Esophagus squamous epithelium (tissue), 4 donors: Measurements from ENCODE around the gene PRKCB.

Experiments
- POLR2A ChIP-seq, 4 donors: fragments of 450-650 bp; IDR thresholded peaks; one replicate each; pipeline ENCODE4 v1.6.1; 2017; ENCODE audit warnings: antibody characterized with exemption in 4 of 4, mild to moderate bottlenecking in 4 of 4, moderate library complexity in 3 of 4
- TF ChIP-seq, protein P1 (sequence below), 6 experiments: fragments of 450-650 bp in 4 of 6; fragments of 200-600 bp in 2 of 6; sonication (generic) in 2 of 6; IDR thresholded peaks; one replicate each; pipeline ENCODE4 v1.5.1; 2016 to 2019; ENCODE audit warnings: antibody characterized with exemption in 6 of 6, mild to moderate bottlenecking in 4 of 6, moderate library complexity in 4 of 6

DNA sequence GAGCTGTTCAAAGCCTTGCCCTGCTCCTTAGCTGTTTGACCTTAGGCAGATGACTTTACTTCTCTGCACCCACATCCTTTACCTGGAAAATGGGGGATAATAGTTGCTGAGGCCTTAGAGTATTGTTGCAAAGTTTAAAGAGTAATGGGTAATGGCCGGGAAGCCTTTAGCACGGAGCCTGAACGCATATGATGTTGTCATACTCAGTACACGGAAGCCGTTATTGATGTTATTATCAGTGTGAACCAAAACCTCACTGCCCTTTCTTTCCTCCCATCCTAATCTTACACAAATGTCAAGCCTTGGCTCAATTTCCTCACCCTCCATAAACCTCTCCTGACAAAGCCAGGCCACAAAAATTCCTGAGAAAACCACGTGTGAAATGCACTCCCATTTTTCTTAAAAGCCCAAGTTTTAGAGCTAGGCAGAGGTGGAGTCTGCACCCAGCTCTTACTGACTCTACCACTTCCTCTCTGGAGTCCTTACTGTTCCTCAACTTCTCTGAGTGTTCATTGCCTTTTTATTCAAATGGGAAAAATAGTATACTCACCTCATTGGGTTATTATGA is 353.1 kb downstream of the PRKCB start:
- TF ChIP-seq, protein P1, sequence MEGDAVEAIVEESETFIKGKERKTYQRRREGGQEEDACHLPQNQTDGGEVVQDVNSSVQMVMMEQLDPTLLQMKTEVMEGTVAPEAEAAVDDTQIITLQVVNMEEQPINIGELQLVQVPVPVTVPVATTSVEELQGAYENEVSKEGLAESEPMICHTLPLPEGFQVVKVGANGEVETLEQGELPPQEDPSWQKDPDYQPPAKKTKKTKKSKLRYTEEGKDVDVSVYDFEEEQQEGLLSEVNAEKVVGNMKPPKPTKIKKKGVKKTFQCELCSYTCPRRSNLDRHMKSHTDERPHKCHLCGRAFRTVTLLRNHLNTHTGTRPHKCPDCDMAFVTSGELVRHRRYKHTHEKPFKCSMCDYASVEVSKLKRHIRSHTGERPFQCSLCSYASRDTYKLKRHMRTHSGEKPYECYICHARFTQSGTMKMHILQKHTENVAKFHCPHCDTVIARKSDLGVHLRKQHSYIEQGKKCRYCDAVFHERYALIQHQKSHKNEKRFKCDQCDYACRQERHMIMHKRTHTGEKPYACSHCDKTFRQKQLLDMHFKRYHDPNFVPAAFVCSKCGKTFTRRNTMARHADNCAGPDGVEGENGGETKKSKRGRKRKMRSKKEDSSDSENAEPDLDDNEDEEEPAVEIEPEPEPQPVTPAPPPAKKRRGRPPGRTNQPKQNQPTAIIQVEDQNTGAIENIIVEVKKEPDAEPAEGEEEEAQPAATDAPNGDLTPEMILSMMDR (IDR thresholded peaks at IDR 0.05): no peak
- TF ChIP-seq POLR2A (IDR thresholded peaks at IDR 0.05): no peak
